CD14-positive monocyte (primary cell): Measurements from ENCODE around the gene GLT6D1. TPM values are rescaled to one million over a fixed set of nuclear protein-coding genes. Genes with fewer than 3 reads are reported as not detected.

Experiments
- DNase-seq, 3 donors: peaks; one replicate each; pipeline ENCODE4 v3.0.0-alpha.2; 2011 to 2022
- H2AFZ ChIP-seq: 2 replicates; pipeline ENCODE4 v1.6.0; 2012; ENCODE audit warnings: mild to moderate bottlenecking, low read depth, low read length, inconsistent platforms; ENCODE audit not compliant: insufficient read depth, poor library complexity, severe bottlenecking
- H3K27ac ChIP-seq, 2 donors: 1 replicate in 1 of 2; 2 replicates in 1 of 2; pipeline ENCODE4 v1.5.1; 2012 to 2013; ENCODE audit warnings: low read length in 2 of 2, control low read depth in 1 of 2, inconsistent platforms in 1 of 2, low read depth in 1 of 2, mild to moderate bottlenecking in 1 of 2
- H3K27me3 ChIP-seq, 2 donors: one replicate each; pipeline versions ENCODE4 v1.6.0 to v1.6.1; 2011 to 2013; ENCODE audit warnings: low read length in 2 of 2; ENCODE audit not compliant: control insufficient read depth in 2 of 2, insufficient read depth in 2 of 2
- H3K36me3 ChIP-seq, 2 donors: replicated peaks in 1 of 2; 1 replicate in 1 of 2; 2 replicates in 1 of 2; pipeline versions ENCODE4 v1.5.1 to v1.6.1; 2012 to 2013; ENCODE audit warnings: low read length in 2 of 2, control low read depth in 1 of 2, inconsistent platforms in 1 of 2, mild to moderate bottlenecking in 1 of 2; ENCODE audit not compliant: insufficient read depth in 2 of 2, control insufficient read depth in 1 of 2
- H3K4me1 ChIP-seq, 2 donors: 1 replicate in 1 of 2; 2 replicates in 1 of 2; pipeline versions ENCODE4 v1.5.1 to v1.6.1; 2012 to 2013; ENCODE audit warnings: low read length in 2 of 2, control low read depth in 1 of 2, inconsistent platforms in 1 of 2, mild to moderate bottlenecking in 1 of 2, moderate library complexity in 1 of 2; ENCODE audit not compliant: insufficient read depth in 2 of 2, control insufficient read depth in 1 of 2
- H3K4me2 ChIP-seq: replicated peaks from 2 replicates; pipeline ENCODE3; 2012; ENCODE audit warnings: low read length, moderate library complexity, mild to moderate bottlenecking; ENCODE audit not compliant: poor library complexity, severe bottlenecking; ENCODE audit errors: extremely low read depth
- H3K4me3 ChIP-seq, 3 experiments: fragments of 200-600 bp in 1 of 3; sonication (generic) in 1 of 3; replicated peaks in 1 of 3; 1 replicate in 2 of 3; 2 replicates in 1 of 3; pipeline ENCODE4 v1.5.1; 2011 to 2013; ENCODE audit warnings: low read length in 3 of 3, mild to moderate bottlenecking in 3 of 3, control low read depth in 2 of 3, low read depth in 2 of 3, inconsistent platforms in 1 of 3, moderate library complexity in 1 of 3
- H3K79me2 ChIP-seq: 2 replicates; pipeline ENCODE4 v1.6.0; 2012; ENCODE audit warnings: mild to moderate bottlenecking, control low read depth, inconsistent platforms, low read length, moderate library complexity; ENCODE audit not compliant: insufficient read depth
- H3K9ac ChIP-seq: 2 replicates; pipeline ENCODE4 v1.6.0; 2017; ENCODE audit warnings: low read length, mild to moderate bottlenecking; ENCODE audit not compliant: insufficient read depth, poor library complexity, severe bottlenecking
- H3K9me3 ChIP-seq, 2 donors: replicated peaks in 1 of 2; 1 replicate in 1 of 2; 2 replicates in 1 of 2; pipeline versions ENCODE4 v1.5.1 to v1.6.1; 2012 to 2013; ENCODE audit warnings: low read length in 2 of 2, control low read depth in 1 of 2; ENCODE audit not compliant: control insufficient read depth in 1 of 2, insufficient read depth in 1 of 2
- H4K20me1 ChIP-seq: 2 replicates; pipeline ENCODE4 v1.6.0; 2012; ENCODE audit warnings: mild to moderate bottlenecking, low read length, control low read depth, moderate library complexity; ENCODE audit not compliant: insufficient read depth
- H3K27ac Mint-ChIP-seq, 7 donors: one replicate each; pipeline ENCODE4 v1.8.0; 2020; ENCODE audit warnings: mild to moderate bottlenecking in 7 of 7, mixed read lengths in 7 of 7, moderate library complexity in 6 of 7, inconsistent platforms in 2 of 7
- H3K27me3 Mint-ChIP-seq, 3 donors: one replicate each; pipeline ENCODE4 v1.8.0; 2021 to 2022; ENCODE audit warnings: low read depth in 3 of 3, mild to moderate bottlenecking in 3 of 3, mixed read lengths in 3 of 3, moderate library complexity in 3 of 3, inconsistent platforms in 1 of 3
- H3K36me3 Mint-ChIP-seq, 2 donors: one replicate each; pipeline ENCODE4 v1.8.0; 2020; ENCODE audit warnings: mixed read lengths in 2 of 2, inconsistent platforms in 1 of 2, mild to moderate bottlenecking in 1 of 2
- H3K4me1 Mint-ChIP-seq: one replicate; pipeline ENCODE4 v1.8.0; 2020; ENCODE audit warnings: mild to moderate bottlenecking, mixed read lengths
- H3K4me3 Mint-ChIP-seq, 2 donors: one replicate each; pipeline ENCODE4 v1.8.0; 2020; ENCODE audit warnings: mild to moderate bottlenecking in 2 of 2, mixed read lengths in 2 of 2, moderate library complexity in 1 of 2
- H3K9me3 Mint-ChIP-seq, 7 donors: one replicate each; pipeline ENCODE4 v1.8.0; 2020 to 2022; ENCODE audit warnings: mixed read lengths in 7 of 7, mild to moderate bottlenecking in 6 of 7, moderate library complexity in 6 of 7, inconsistent platforms in 2 of 7
- CTCF ChIP-seq: fragments of 200-600 bp; IDR thresholded peaks from one replicate; pipeline ENCODE4 v1.8.0; 2022; ENCODE audit warnings: antibody characterized with exemption, mild to moderate bottlenecking
- WGBS: methylation state at CpG from one replicate; pipeline ENCODE4 v1.1.5; 2013; ENCODE audit warnings: missing lambda C conversion rate; ENCODE audit not compliant: insufficient coverage; 5-methylcytosine and 5-hydroxymethylcytosine counted together
- intact Hi-C, 2 donors: fragments of 100-400 bp; cut with micrococcal nuclease; formaldehyde crosslinking; loops; one replicate each; pipeline versions ENCODE4 v1.15.0 to v1.15.1; 2023
- polyA plus RNA-seq, 3 donors: library from polyadenylated mRNA; depleted of rRNA in 1 of 3; unstranded in 2 of 3; stranded (reverse) in 1 of 3; fragments of 300-500 nt in 2 of 3; fragments of >200 nt in 1 of 3; fragmentation: Illumina TruSeq in 2 of 3; gene quantifications; 1 replicate in 2 of 3; 2 replicates in 1 of 3; pipeline ENCODE4 v1.2.3, GENCODE V29; 2012 to 2021

Gene GLT6D1
- polyA plus RNA-seq, 3 donors: not detected

- no peak for DNase-seq
- no peak for TF ChIP-seq CTCF
- Histone ChIP-seq H3K4me1 (no peaks in the 10 kb centered on the region), H3K27me3 (no peaks in the 10 kb centered on the region), H3K36me3 (no peaks in the 10 kb centered on the region), H2AFZ (no peak overlapping the region), H3K4me3 (no peak overlapping the region), H3K4me2 (no peak overlapping the region), H3K9me3 (no peaks in the 10 kb centered on the region), H3K79me2 (no peaks in the 10 kb centered on the region), H3K9ac (no peak overlapping the region), H4K20me1 (no peaks in the 10 kb centered on the region), H3K27ac (no peak overlapping the region)
- intact Hi-C loops: no loop called here
- peaks cover 0 to 7% (median 2%) of the 10 kb centered on the region in 7 donors for H3K9me3 Mint-ChIP-seq
- H3K27me3 Mint-ChIP-seq: peaks cover 2 to 8% (median 4%) of the 10 kb centered on the region in 3 donors
- WGBS: 97% methylated on average over 8 of the region's 9 CpGs
- H3K4me3 Mint-ChIP-seq: no peak overlapping the region
- H3K27ac Mint-ChIP-seq: no peak overlapping the region
- no peaks in the 10 kb centered on the region for H3K36me3 Mint-ChIP-seq
- H3K4me1 Mint-ChIP-seq: no peaks in the 10 kb centered on the region
Measured at GRCh38 chr9:135667463-135668001, 28.2 kb upstream of the GLT6D1 start.

GRCh38 chr9:135666534-135667462 lies 27.5 kb upstream of the GLT6D1 start:
- Mint-ChIP-seq H3K4me1 (no peaks in the 10 kb centered on the region), H3K9me3 (peaks cover 0 to 7% (median 2%) of the 10 kb centered on the region in 7 donors), H3K4me3 (no peak overlapping the region), H3K27ac (no peak overlapping the region), H3K27me3 (peaks cover 2 to 6% (median 4%) of the 10 kb centered on the region in 3 donors), H3K36me3 (no peaks in the 10 kb centered on the region)
- no peaks in the 10 kb centered on the region for H3K9me3 ChIP-seq
- no peak overlapping the region for H3K4me2 ChIP-seq
- H3K4me3 ChIP-seq: no peak overlapping the region
- H3K27ac ChIP-seq: no peak overlapping the region
- 84% methylated on average over 18 of the region's 29 CpGs for WGBS
- DNase-seq: no peak
- H3K9ac ChIP-seq: no peak overlapping the region
- TF ChIP-seq CTCF: no peak
- H4K20me1 ChIP-seq: no peaks in the 10 kb centered on the region
- H3K79me2 ChIP-seq: no peaks in the 10 kb centered on the region
- H3K27me3 ChIP-seq: no peaks in the 10 kb centered on the region
- H3K36me3 ChIP-seq: no peaks in the 10 kb centered on the region
- no peak overlapping the region for H2AFZ ChIP-seq
- H3K4me1 ChIP-seq: no peaks in the 10 kb centered on the region
- intact Hi-C loops: no loop called here
